Loucy (cell line): ENCODE results near the gene NTF4.

Experiments used
- CTCF ChIP-seq: fragments of 200-600 bp; sonication (generic); conservative IDR thresholded peaks from 2 replicates; pipeline ENCODE4 v1.5.1; 2014; ENCODE audit warnings: mild to moderate bottlenecking, antibody characterized with exemption, low read length
- EZH2phosphoT487 ChIP-seq: fragments of 200-600 bp; IDR thresholded peaks from 2 replicates; pipeline ENCODE4 v1.6.1; 2018; ENCODE audit warnings: antibody characterized with exemption, mild to moderate bottlenecking, moderate library complexity, borderline replicate concordance

- TF ChIP-seq CTCF: no peak; the same call in 1 of the 2 replicates
- no peak for TF ChIP-seq EZH2phosphoT487
Measured at GRCh38 chr19:49017666-49018351, 46.8 kb downstream of the NTF4 start.
